ENCODE measurements around the gene ESR2.
"Not testable (repeated sequence)": the region's sequence is repeated elsewhere in the genome, so short reads cannot be mapped to it uniquely, and the experiment has no call there.

The ESR2 gene

GRCh38 chr14:64293976-64294671 is at the start of gene ESR2:
TSS of gene ESR2 (minus strand) at chr14:64294371. CDS start at chr14:64282985, 11,386 bp downstream.
- DNase-seq (ENCODE audit: low read depth): no peak

- DNase-seq (ENCODE audit: low read depth): no peak
Observed at GRCh38 chr14:64340560-64341196, 46.5 kb upstream of the ESR2 start.

- peak; percentile 80 for DNase-seq (ENCODE audit: low read depth)
Observed at GRCh38 chr14:64338616-64339316, 44.6 kb upstream of the ESR2 start.

GRCh38 chr14:64337888-64338615 is 43.9 kb upstream of the ESR2 start:
- peak; percentile 1 for DNase-seq (ENCODE audit: low read depth)

GRCh38 chr14:64329149-64329548 is 35.0 kb upstream of the ESR2 start:
- DNase-seq (ENCODE audit: low read depth): no peak

GRCh38 chr14:64326502-64326901 is 32.3 kb upstream of the ESR2 start:
- no peak for DNase-seq (ENCODE audit: low read depth)

GRCh38 chr14:64324895-64325294 is 30.7 kb upstream of the ESR2 start:
- no peak for DNase-seq (ENCODE audit: low read depth)

GRCh38 chr14:64324461-64324860 is 30.3 kb upstream of the ESR2 start:
- DNase-seq (ENCODE audit: low read depth): no peak

- not testable (repeated sequence) for DNase-seq (ENCODE audit: low read depth)
Observed at GRCh38 chr14:64320362-64320761, 26.2 kb upstream of the ESR2 start.

GRCh38 chr14:64318695-64319094 is 24.5 kb upstream of the ESR2 start:
- not testable (repeated sequence) for DNase-seq (ENCODE audit: low read depth)

GRCh38 chr14:64303471-64303917 is 9.3 kb upstream of the ESR2 start:
- no peak for DNase-seq (ENCODE audit: low read depth)

- DNase-seq (ENCODE audit: low read depth): no peak
Observed at GRCh38 chr14:64298773-64299172, 4.6 kb upstream of the ESR2 start.

- DNase-seq (ENCODE audit: low read depth): no peak
Observed at GRCh38 chr14:64296561-64296960, 2.4 kb upstream of the ESR2 start.

GRCh38 chr14:64294672-64295413 is 672 bp upstream of the ESR2 start:
- peak; percentile 72 for DNase-seq (ENCODE audit: low read depth)

GRCh38 chr14:64292197-64292596 is 2.0 kb downstream of the ESR2 start:
- no peak for DNase-seq (ENCODE audit: low read depth)

- no peak for DNase-seq (ENCODE audit: low read depth)
Observed at GRCh38 chr14:64289571-64289970, 4.6 kb downstream of the ESR2 start.

- no peak for DNase-seq (ENCODE audit: low read depth)
Observed at GRCh38 chr14:64281805-64282204, 12.4 kb downstream of the ESR2 start.

GRCh38 chr14:64279704-64280668 is 14.2 kb downstream of the ESR2 start:
- DNase-seq (ENCODE audit: low read depth): no peak

- DNase-seq (ENCODE audit: low read depth): no peak
Observed at GRCh38 chr14:64278458-64278857, 15.7 kb downstream of the ESR2 start.

GRCh38 chr14:64272019-64272418 is 22.2 kb downstream of the ESR2 start:
- no peak for DNase-seq (ENCODE audit: low read depth)

Measured in stimulated activated CD8-positive, alpha-beta memory T cell treated with anti-CD3 and anti-CD28 coated beads, Interleukin-7, amount 100 ng/mL, for 24 hours (primary cell).